Lower lobe of right lung (tissue), 2 donors: ENCODE data around the gene RBFA. TPM values are rescaled to one million over a fixed set of nuclear protein-coding genes. Genes with fewer than 3 reads are reported as not detected.

ENCODE experiments used
- ATAC-seq, 2 donors: fragments of 200-7000 bp; cut with Tn5 transposase; one replicate each; pipeline ENCODE4 v1.9.1; 2020 to 2022; ENCODE audit warnings: mild to moderate bottlenecking in 2 of 2, moderate library complexity in 2 of 2
- DNase-seq: peaks from one replicate; pipeline ENCODE4 v3.0.0-alpha.2; 2020
- H3K27ac ChIP-seq: fragments of 200-600 bp; one replicate; pipeline ENCODE4 v1.8.0; 2022
- H3K27me3 ChIP-seq: fragments of 200-600 bp; one replicate; pipeline ENCODE4 v1.8.0; 2022; ENCODE audit warnings: low read depth
- H3K36me3 ChIP-seq: fragments of 200-600 bp; one replicate; pipeline ENCODE4 v1.8.0; 2022; ENCODE audit warnings: mild to moderate bottlenecking
- H3K4me1 ChIP-seq: fragments of 200-600 bp; one replicate; pipeline ENCODE4 v1.8.0; 2022
- H3K4me3 ChIP-seq: fragments of 200-600 bp; one replicate; pipeline ENCODE4 v1.8.0; 2022; ENCODE audit warnings: mild to moderate bottlenecking
- H3K9me3 ChIP-seq: fragments of 200-600 bp; one replicate; pipeline ENCODE4 v1.8.0; 2022
- CTCF ChIP-seq: fragments of 200-600 bp; IDR thresholded peaks from one replicate; pipeline ENCODE4 v1.8.0; 2022; ENCODE audit warnings: antibody characterized with exemption, mild to moderate bottlenecking
- intact Hi-C: fragments of 100-400 bp; cut with DNase I; formaldehyde crosslinking; loops from one replicate; pipeline ENCODE4 v1.11.0; 2022
- total RNA-seq: library from RNA; stranded (reverse); fragmentation: NEBNext Ultra II Directional; extraction: Animal tissue kit (Norgen Biotek cat#: 25700); gene quantifications from one replicate; pipeline ENCODE4 v1.2.1, GENCODE V29; 2021
- donor health status: DM: no; HTN: yes; CAD: no; lungs with severe emphysema.

The RBFA gene
- total RNA-seq, 1 donor from 2014 or later: 14.8 TPM

GRCh38 chr18:80046431-80046830 lies 12.2 kb downstream of the RBFA start:
- TF ChIP-seq CTCF: no peak
- ATAC-seq (no peak), DNase-seq (no peak)
- intact Hi-C loops: no loop called here
- Histone ChIP-seq H3K36me3 (peaks cover 32% of the 10 kb centered on the region), H3K9me3 (no peaks in the 10 kb centered on the region), H3K27ac (no peak overlapping the region), H3K27me3 (no peaks in the 10 kb centered on the region), H3K4me3 (no peak overlapping the region), H3K4me1 (no peaks in the 10 kb centered on the region)

GRCh38 chr18:80046961-80047541 lies 12.8 kb downstream of the RBFA start:
- Histone ChIP-seq H3K4me1 (no peaks in the 10 kb centered on the region), H3K36me3 (peaks cover 32% of the 10 kb centered on the region), H3K27ac (no peak overlapping the region), H3K4me3 (no peak overlapping the region), H3K9me3 (no peaks in the 10 kb centered on the region), H3K27me3 (no peaks in the 10 kb centered on the region)
- ATAC-seq (no peak), DNase-seq (no peak)
- intact Hi-C loops: no loop called here
- no peak for TF ChIP-seq CTCF

GRCh38 chr18:80050797-80051196 lies 16.6 kb downstream of the RBFA start:
- no peaks in the 10 kb centered on the region for H3K4me1 ChIP-seq
- H3K9me3 ChIP-seq: peaks cover 25% of the 10 kb centered on the region
- no peak for TF ChIP-seq CTCF
- no peak overlapping the region for H3K27ac ChIP-seq
- H3K4me3 ChIP-seq: no peak overlapping the region
- ATAC-seq (no peak), DNase-seq (no peak)
- H3K27me3 ChIP-seq: no peaks in the 10 kb centered on the region
- H3K36me3 ChIP-seq: peaks cover 7% of the 10 kb centered on the region
- intact Hi-C loops: no loop called here

- intact Hi-C loops: no loop called here
- no peak overlapping the region for H3K27ac ChIP-seq
- no peaks in the 10 kb centered on the region for H3K36me3 ChIP-seq
- H3K9me3 ChIP-seq: peaks cover 40% of the 10 kb centered on the region
- ATAC-seq: no peak
- no peak for TF ChIP-seq CTCF
- H3K4me3 ChIP-seq: no peak overlapping the region
- no peak for DNase-seq
- no peaks in the 10 kb centered on the region for H3K27me3 ChIP-seq
- no peaks in the 10 kb centered on the region for H3K4me1 ChIP-seq
Measured at GRCh38 chr18:80056095-80056494, 21.9 kb downstream of the RBFA start.

- no peaks in the 10 kb centered on the region for H3K4me1 ChIP-seq
- no peak for TF ChIP-seq CTCF
- H3K27ac ChIP-seq: no peak overlapping the region
- intact Hi-C loops: no loop called here
- H3K9me3 ChIP-seq: peaks cover 37% of the 10 kb centered on the region
- no peaks in the 10 kb centered on the region for H3K27me3 ChIP-seq
- ATAC-seq: no peak
- DNase-seq: no peak
- no peaks in the 10 kb centered on the region for H3K36me3 ChIP-seq
- no peak overlapping the region for H3K4me3 ChIP-seq
Measured at GRCh38 chr18:80059945-80060344, 25.7 kb downstream of the RBFA start.
